GM12891 (cell line): Measurements from ENCODE around the gene OR56A5.
"Not testable (repeated sequence)": the region's sequence is repeated elsewhere in the genome, so short reads cannot be mapped to it uniquely, and the experiment has no call there.

ENCODE experiments used
- DNase-seq: peaks from one replicate; pipeline ENCODE4 v3.0.0; 2011; ENCODE audit warnings: low spot score; ENCODE audit not compliant: insufficient read length
- FAIRE-seq: peaks from 2 replicates; lab custom pipeline; 2011; peaks lifted over from hg19 to GRCh38; lab: Jason Lieb, UNC
- PAX5 ChIP-seq: IDR thresholded peaks from 2 replicates; pipeline ENCODE4 v1.6.1; 2011; ENCODE audit warnings: low read length, moderate library complexity, mild to moderate bottlenecking; ENCODE audit not compliant: insufficient read depth, severe bottlenecking
- POLR2A ChIP-seq: IDR thresholded peaks from 2 replicates; pipeline ENCODE4 v1.6.1; 2011; ENCODE audit warnings: low read depth, low read length, control low read depth
- POLR2AphosphoS5 ChIP-seq: IDR thresholded peaks from 2 replicates; pipeline ENCODE4 v1.6.1; 2011; ENCODE audit warnings: low read depth, low read length, control low read depth
- POU2F2 ChIP-seq: IDR thresholded peaks from 2 replicates; pipeline ENCODE4 v1.6.1; 2011; ENCODE audit warnings: low read depth, mild to moderate bottlenecking, control low read depth, low read length, moderate library complexity
- SPI1 ChIP-seq: IDR thresholded peaks from 2 replicates; pipeline ENCODE4 v1.6.1; 2011; ENCODE audit warnings: low read depth, low read length, control low read depth
- TAF1 ChIP-seq: IDR thresholded peaks from 2 replicates; pipeline ENCODE4 v1.6.1; 2011; ENCODE audit warnings: low read depth, low read length, control low read depth

The OR56A5 gene

DNA sequence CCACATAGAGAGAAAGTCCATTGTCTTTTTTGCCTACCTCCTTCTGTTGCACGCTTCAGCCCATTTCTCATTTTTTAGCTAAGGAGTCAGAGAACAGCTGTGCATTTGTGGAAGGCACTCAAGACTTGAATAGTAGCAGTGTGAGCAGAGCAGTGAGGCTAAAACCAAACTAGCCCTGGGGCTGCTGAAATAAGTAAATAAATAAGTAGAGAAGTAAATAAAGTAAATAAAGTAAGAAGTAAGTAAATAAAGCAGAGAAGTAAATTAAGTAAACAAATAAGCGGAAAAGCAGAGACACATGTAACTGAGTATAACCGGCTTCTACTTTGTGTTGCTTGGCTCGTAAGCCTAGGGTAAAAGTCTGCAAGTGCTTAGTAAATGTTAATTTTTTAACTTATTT, 20.9 kb upstream of the OR56A5 start:
- TF ChIP-seq POU2F2 (no peak), PAX5 (no peak), TAF1 (no peak), SPI1 (no peak), POLR2AphosphoS5 (no peak), POLR2A (no peak)
- DNase-seq (no peak), FAIRE-seq (no peak)

DNA sequence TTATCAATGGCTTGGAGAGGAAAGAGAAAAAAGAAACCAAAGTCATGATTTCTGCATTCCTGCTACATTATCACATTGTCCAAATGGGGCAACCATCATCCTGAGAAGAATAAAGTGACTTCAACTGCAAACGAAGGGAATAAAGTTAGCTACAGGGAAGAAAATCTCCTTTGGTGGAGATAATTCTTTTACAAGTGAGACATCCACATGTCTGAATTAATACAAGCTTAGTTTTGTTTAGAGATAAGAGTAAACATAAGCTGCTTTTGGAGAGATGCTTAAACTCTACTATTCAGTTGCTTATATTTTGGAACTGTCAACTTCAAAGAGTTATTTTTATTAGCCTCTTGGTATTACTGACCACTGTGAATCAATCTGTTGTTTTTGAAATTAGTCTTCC, 18.6 kb upstream of the OR56A5 start, which contains the start of gene OR52L1:
Gene OR52L1 (minus strand): TSS at position 101 of the 400 bp plus-strand sequence. CDS start 55 bp downstream, at position 46.
- no peak for DNase-seq
- TF ChIP-seq TAF1 = no peak
- TF ChIP-seq PAX5 = no peak
- no peak for TF ChIP-seq SPI1
- no peak for TF ChIP-seq POLR2A
- no peak for TF ChIP-seq POU2F2
- no peak for FAIRE-seq

DNA sequence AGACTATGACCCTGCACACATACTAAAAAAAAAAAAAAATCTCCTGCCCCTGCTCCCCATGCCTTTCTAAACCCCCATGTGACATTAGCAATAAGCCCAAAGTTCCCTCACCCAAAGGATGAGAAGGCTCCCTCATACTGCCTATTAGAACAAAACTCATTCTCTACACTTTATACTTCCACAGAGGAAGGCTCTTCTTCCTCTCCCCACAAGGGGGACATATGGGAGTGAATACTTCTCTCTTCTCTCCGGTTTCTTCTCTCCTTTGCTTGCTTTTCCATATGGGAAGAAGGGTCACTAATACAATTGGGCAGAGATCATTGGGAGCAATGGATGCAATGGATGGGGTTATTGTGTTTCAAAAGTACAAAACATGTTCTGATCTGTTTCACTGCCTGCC, 15.1 kb upstream of the OR56A5 start:
- no peak for TF ChIP-seq TAF1
- no peak for TF ChIP-seq POLR2A
- no peak for TF ChIP-seq PAX5
- no peak for TF ChIP-seq POLR2AphosphoS5
- TF ChIP-seq SPI1 = no peak
- no peak for TF ChIP-seq POU2F2
- no peak for DNase-seq
- no peak for FAIRE-seq

DNA sequence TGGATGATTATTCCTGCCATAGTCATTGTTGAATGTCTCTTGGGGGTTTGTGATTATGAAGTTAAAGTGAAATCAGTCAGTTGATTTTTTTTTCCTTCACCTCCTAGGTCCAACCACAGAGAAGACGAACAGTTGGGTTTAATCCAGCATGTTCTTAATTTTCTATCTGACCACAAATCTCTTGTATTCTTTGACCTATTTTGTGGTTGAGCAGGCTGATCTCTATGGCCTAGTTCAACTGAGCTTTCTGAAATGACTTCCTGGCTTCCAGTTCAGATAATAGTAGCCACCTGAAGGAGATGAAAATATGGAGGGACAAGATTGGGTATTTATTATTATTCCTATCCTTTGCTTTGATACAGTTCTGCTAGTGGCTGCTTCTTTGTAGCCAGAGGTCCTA, 5.2 kb upstream of the OR56A5 start:
- TF ChIP-seq POLR2A (no peak), SPI1 (no peak), PAX5 (no peak), TAF1 (no peak)
- FAIRE-seq (no peak), DNase-seq (no peak)

DNA sequence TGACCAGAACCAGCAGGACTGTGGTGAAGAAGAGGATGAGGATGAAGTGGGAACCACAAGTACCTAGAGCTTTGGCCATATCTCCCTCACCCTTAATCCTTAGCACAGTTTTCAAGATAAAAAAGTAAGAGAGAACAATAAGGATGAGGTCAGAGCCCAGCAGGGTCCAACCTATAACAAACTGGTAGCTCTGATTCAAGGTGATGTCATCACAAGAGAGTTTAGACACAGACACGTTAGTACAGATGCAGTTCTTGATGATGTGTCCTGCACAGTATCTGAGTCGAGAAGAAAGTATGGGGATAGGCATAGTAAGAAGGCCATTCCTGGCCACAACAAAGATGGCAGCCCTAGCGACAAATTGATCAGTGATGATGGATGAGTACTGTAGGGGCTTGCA, 586 bp downstream of the OR56A5 start:
- TF ChIP-seq POLR2AphosphoS5 (no peak), POU2F2 (no peak), PAX5 (no peak), SPI1 (no peak), TAF1 (no peak), POLR2A (no peak)
- no peak for FAIRE-seq

DNA sequence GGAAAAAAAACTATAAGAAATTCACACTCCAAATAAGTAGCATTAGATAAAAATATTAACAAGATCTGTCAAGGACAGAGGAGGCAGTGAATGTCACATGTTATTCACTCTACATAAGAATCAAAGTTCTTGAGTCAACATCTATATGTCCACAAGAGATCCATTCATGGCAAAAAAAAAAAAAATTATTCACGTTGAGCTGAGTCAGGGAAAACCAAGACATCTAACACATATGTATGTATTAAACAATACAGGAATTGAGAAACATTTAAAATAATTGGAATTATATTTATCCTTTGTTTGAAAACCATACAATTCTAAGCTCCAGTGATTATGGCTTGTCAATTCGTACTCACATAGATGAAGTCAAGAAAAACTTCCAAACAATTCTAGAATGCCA, 1.3 kb downstream of the OR56A5 start:
- TF ChIP-seq PAX5 = no peak
- DNase-seq = no peak
- FAIRE-seq = no peak

More for the DNA sequence above, 586 bp downstream of the OR56A5 start:
- DNase-seq = no peak

DNA sequence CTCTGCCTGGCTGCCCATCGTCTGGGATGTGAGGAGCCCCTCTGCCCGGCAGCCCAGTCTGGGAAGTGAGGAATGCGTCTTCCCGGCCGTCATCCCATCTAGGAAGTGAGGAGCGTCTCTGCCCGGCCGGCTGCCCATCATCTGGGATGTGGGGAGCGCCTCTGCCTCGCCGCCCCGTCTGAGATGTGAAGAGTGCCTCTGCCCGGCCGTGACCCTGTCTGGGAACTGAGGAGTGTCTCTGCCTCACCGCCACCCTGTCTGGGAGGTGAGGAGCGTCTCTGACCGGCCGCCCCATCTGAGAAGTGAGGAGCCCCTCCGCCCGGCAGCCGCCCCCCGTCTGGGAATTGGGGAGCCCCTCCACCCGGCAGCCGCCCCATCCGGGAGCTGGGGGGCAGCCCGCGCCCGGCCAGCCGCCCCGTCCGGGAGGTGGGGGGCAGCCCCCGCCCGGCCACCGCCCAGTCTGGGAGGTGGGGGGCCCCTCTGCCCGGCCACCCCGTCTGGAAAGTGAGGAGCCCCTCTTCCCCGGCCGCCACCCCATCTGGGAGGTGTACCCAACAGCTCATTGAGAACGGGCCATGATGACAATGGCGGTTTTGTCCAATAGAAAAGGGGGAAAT, 7.5 kb downstream of the OR56A5 start:
- FAIRE-seq, DNase-seq: not testable (repeated sequence)

DNA sequence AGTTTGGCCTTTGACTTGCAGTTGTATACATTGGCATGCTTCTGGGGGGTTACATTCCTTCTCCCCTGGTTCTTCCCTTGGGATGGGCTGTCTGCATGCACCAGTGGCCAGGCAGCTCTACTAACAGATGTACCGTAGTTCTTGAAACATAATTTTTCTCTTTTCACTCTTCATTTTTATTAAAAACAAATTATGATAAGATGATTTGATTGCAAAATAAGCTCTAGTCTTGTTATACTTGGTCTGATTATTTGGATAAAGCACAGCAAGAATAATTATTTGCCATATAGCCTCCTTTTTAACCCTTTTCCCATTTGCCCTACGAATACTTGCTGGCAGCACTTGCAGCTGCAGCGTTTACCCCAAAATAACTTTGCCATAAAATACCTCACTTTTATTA, 12.7 kb downstream of the OR56A5 start:
- FAIRE-seq (no peak), DNase-seq (no peak)
- TF ChIP-seq PAX5 (no peak), TAF1 (no peak), SPI1 (no peak), POLR2AphosphoS5 (no peak), POLR2A (no peak), POU2F2 (no peak)

DNA sequence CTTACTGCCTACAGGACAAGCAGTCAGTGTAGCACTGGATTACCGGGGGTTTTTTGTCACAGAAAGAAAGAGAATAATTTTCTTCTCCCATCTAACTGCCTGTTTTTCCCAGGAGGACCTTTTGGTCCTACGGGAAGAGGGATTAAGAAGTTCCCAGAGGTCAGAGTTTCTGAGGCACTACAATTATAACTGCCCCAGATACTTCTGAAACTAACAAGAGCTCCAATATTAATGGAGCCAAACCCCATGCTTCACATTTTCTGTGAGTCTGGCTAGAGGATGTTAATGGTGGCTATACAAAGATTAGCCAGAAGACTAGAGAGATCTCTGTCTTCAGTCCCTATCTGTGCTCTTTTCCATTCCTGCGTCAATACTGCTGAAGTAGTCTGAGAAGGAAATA, 26.3 kb downstream of the OR56A5 start, which contains the start of gene OR56A3:
Gene OR56A3 (plus strand): TSS at position 301 of the 400 bp plus-strand sequence. CDS start 5,096 bp downstream, outside the sequence.
- no peak for FAIRE-seq
- DNase-seq = no peak
- TF ChIP-seq POLR2AphosphoS5 = no peak
- TF ChIP-seq PAX5 = no peak
- no peak for TF ChIP-seq TAF1
- TF ChIP-seq SPI1 = no peak
- TF ChIP-seq POU2F2 = no peak
- no peak for TF ChIP-seq POLR2A

DNA sequence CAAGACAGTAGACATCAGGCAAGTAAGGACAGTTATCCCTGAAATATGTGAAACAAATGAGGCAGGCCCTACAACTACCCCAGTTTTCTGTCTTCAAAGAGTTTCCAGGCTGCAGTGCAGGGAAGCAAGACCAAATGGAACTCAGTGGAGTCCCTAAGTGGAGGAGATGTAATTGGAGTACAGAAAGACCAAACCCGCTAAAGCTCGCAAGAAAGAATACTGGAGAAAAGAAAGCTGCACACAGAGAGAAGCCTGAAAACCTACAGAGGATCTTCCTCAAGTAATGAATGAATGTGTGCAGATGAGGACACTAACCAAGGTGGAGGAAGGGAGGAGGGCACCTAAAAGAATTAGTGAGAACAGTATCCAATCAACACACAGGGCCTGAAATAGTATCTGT, 27.5 kb downstream of the OR56A5 start:
- DNase-seq (no peak), FAIRE-seq (no peak)
- TF ChIP-seq POLR2A = no peak
- TF ChIP-seq SPI1 = no peak
- no peak for TF ChIP-seq POLR2AphosphoS5
- TF ChIP-seq POU2F2 = no peak
- no peak for TF ChIP-seq PAX5
- TF ChIP-seq TAF1 = no peak

DNA sequence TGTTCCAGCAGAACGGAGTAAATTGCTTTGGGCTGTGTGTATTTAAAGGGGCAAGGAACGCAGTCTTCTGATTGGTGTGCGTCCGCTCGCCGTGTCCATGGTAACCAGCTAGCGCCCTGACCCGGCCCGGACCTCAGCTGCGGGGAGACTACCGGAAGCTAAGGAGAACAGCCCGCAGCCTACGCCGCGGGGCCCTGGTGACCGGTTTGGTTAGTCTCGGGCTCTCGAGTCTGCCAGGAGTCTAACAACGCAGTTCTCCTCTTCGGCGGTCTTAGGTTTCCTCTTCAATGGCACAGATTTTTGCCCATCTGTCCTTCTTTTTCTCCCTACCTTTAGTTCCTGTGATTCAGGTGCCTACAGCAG, 29.7 kb downstream of the OR56A5 start:
- no peak for FAIRE-seq
- no peak for TF ChIP-seq TAF1
- TF ChIP-seq POLR2AphosphoS5 = no peak
- no peak for TF ChIP-seq PAX5
- no peak for TF ChIP-seq POLR2A
- DNase-seq = no peak
